Stimulated activated CD8-positive, alpha-beta memory T cell treated with anti-CD3 and anti-CD28 coated beads, Interleukin-4, amount 100 ng/mL, for 4 hours (primary cell): ENCODE results near the gene MRPL42.
A peak's percentile ranks its signal among the peaks of the same experiment; 100 is the strongest.
"Not testable (repeated sequence)": the region's sequence is repeated elsewhere in the genome, so short reads cannot be mapped to it uniquely, and the experiment has no call there.

ENCODE experiments used
- DNase-seq, 2 donors: peaks; one replicate each; pipeline ENCODE4 v3.0.0-alpha.2; 2020; ENCODE audit warnings: low read depth in 2 of 2, low spot score in 1 of 2

MRPL42 gene

GRCh38 chr12:93467351-93468007 lies at the start of gene MRPL42:
Gene MRPL42 (plus strand): TSS chr12:93467514. CDS start chr12:93469286, 1,772 bp downstream.
- peak; percentile 81 to 88 for DNase-seq

- no peak for DNase-seq
Measured at GRCh38 chr12:93417967-93418480, 49.3 kb upstream of the MRPL42 start.

GRCh38 chr12:93419388-93420034 lies 47.8 kb upstream of the MRPL42 start:
- DNase-seq: no peak

- DNase-seq: no peak
Measured at GRCh38 chr12:93422050-93422449, 45.3 kb upstream of the MRPL42 start.

- no peak for DNase-seq
Measured at GRCh38 chr12:93425736-93426411, 41.4 kb upstream of the MRPL42 start.

GRCh38 chr12:93426412-93426805 lies 40.9 kb upstream of the MRPL42 start:
- no peak for DNase-seq

GRCh38 chr12:93427779-93428564 lies 39.3 kb upstream of the MRPL42 start:
- DNase-seq: no peak

GRCh38 chr12:93429448-93429847 lies 37.9 kb upstream of the MRPL42 start:
- no peak for DNase-seq

GRCh38 chr12:93429852-93430251 lies 37.5 kb upstream of the MRPL42 start:
- no peak for DNase-seq

- no peak for DNase-seq
Measured at GRCh38 chr12:93430280-93430679, 37.0 kb upstream of the MRPL42 start.

- DNase-seq: not testable (repeated sequence)
Measured at GRCh38 chr12:93432031-93432430, 35.3 kb upstream of the MRPL42 start.

- no peak for DNase-seq
Measured at GRCh38 chr12:93434256-93434865, 33.0 kb upstream of the MRPL42 start.

- no peak for DNase-seq
Measured at GRCh38 chr12:93438266-93439050, 28.9 kb upstream of the MRPL42 start.

- DNase-seq: no peak
Measured at GRCh38 chr12:93440043-93440835, 27.1 kb upstream of the MRPL42 start.

- no peak for DNase-seq
Measured at GRCh38 chr12:93441081-93441616, 26.2 kb upstream of the MRPL42 start.

GRCh38 chr12:93441617-93442410 lies 25.5 kb upstream of the MRPL42 start, which contains the start of gene UBE2N:
Gene UBE2N (minus strand): TSS chr12:93441947. CDS start chr12:93441884, 63 bp downstream.
- peak; percentile 88 to 93 for DNase-seq

- no peak for DNase-seq
Measured at GRCh38 chr12:93442411-93443340, 24.6 kb upstream of the MRPL42 start.
